Astrocyte (in vitro differentiated cells and primary cell): ENCODE results near the gene FGD6.

Experiments
- CTCF ChIP-seq: IDR thresholded peaks from 2 replicates; pipeline ENCODE4 v1.5.1; 2011; ENCODE audit warnings: low read depth, mild to moderate bottlenecking, inconsistent platforms, low read length, moderate library complexity; ENCODE audit not compliant: insufficient read depth
- EZH2 ChIP-seq: IDR thresholded peaks from 2 replicates; pipeline ENCODE4 v1.6.1; 2012; ENCODE audit warnings: mild to moderate bottlenecking, low read length, inconsistent platforms; ENCODE audit not compliant: insufficient read depth

- TF ChIP-seq CTCF (no peak), EZH2 (no peak)
Observed at GRCh38 chr12:95126736-95127135, 90.5 kb downstream of the FGD6 start.
